Smooth muscle cell (in vitro differentiated cells): Measurements from ENCODE around the gene PLCD3. TPM values are rescaled to one million over a fixed set of nuclear protein-coding genes. Genes with fewer than 3 reads are reported as not detected.

Experiments used
- DNase-seq: peaks from one replicate; lab custom pipeline; 2025; ENCODE audit not compliant: unreplicated experiment; lab: John Stamatoyannopoulos, UW
- H2AFZ ChIP-seq: fragments of 200-600 bp; sonication (generic); 2 replicates; pipeline ENCODE4 v1.6.0; 2016; ENCODE audit warnings: antibody characterized with exemption, low read depth, mild to moderate bottlenecking
- H3F3A ChIP-seq: fragments of 200-600 bp; sonication (generic); 2 replicates; pipeline ENCODE4 v1.6.0; 2017; ENCODE audit warnings: antibody characterized with exemption, low read depth
- H3K27ac ChIP-seq: fragments of 200-600 bp; sonication (generic); 2 replicates; pipeline ENCODE4 v1.5.1; 2016; ENCODE audit warnings: low read depth, mild to moderate bottlenecking
- H3K27me3 ChIP-seq: fragments of 200-600 bp; sonication (generic); 2 replicates; pipeline ENCODE4 v1.6.1; 2016; ENCODE audit warnings: low read depth, mild to moderate bottlenecking
- H3K36me3 ChIP-seq: fragments of 200-600 bp; sonication (generic); 2 replicates; pipeline ENCODE4 v1.5.1; 2016; ENCODE audit warnings: low read depth
- H3K4me1 ChIP-seq: fragments of 200-600 bp; sonication (generic); 2 replicates; pipeline ENCODE4 v1.5.1; 2016; ENCODE audit warnings: low read depth
- H3K4me2 ChIP-seq: fragments of 200-600 bp; sonication (generic); 2 replicates; pipeline ENCODE4 v1.6.0; 2016; ENCODE audit warnings: mild to moderate bottlenecking
- H3K4me3 ChIP-seq: fragments of 200-600 bp; sonication (generic); 2 replicates; pipeline ENCODE4 v1.5.1; 2016; ENCODE audit warnings: mild to moderate bottlenecking
- H3K79me2 ChIP-seq: fragments of 200-600 bp; sonication (generic); 2 replicates; pipeline ENCODE4 v1.6.0; 2016; ENCODE audit warnings: low read depth, mild to moderate bottlenecking
- H3K9ac ChIP-seq: fragments of 200-600 bp; sonication (generic); 2 replicates; pipeline ENCODE4 v1.6.0; 2016; ENCODE audit warnings: low read depth
- H3K9me3 ChIP-seq: fragments of 200-600 bp; sonication (generic); replicated peaks from 2 replicates; pipeline ENCODE4 v1.5.1; 2016; ENCODE audit warnings: low read depth
- H4K20me1 ChIP-seq: fragments of 200-600 bp; sonication (generic); 2 replicates; pipeline ENCODE4 v1.6.0; 2016; ENCODE audit warnings: low read depth
- CTCF ChIP-seq: fragments of 200-600 bp; sonication (generic); IDR thresholded peaks from 2 replicates; pipeline ENCODE4 v1.5.1; 2017; ENCODE audit warnings: borderline replicate concordance, mild to moderate bottlenecking, antibody characterized with exemption; ENCODE audit not compliant: insufficient read depth, poor library complexity, severe bottlenecking
- WGBS: methylation state at CpG from one replicate; pipeline ENCODE4 v1.1.7; 2016; ENCODE audit warnings: low lambda C conversion rate; 5-methylcytosine and 5-hydroxymethylcytosine counted together
- polyA plus RNA-seq: library from polyadenylated mRNA; unstranded; fragments of >200 nt; fragmentation: Nextera tagmentation; extraction: Ambion mirVana; gene quantifications from 2 replicates; pipeline ENCODE4 v1.2.1, GENCODE V29; 2016
- total RNA-seq: library from RNA; depleted of rRNA; stranded (reverse); fragments of >200 nt; gene quantifications from 2 replicates; pipeline ENCODE4 v1.2.3, GENCODE V29; 2014

PLCD3 gene
- total and polyA plus RNA-seq, 2 experiments from 2014 or later: 24.0 to 33.4 TPM

- no peak overlapping the region for H2AFZ ChIP-seq
- no peaks in the 10 kb centered on the region for H3K9me3 ChIP-seq
- H3F3A ChIP-seq: peaks cover 9% of the 10 kb centered on the region
- H3K9ac ChIP-seq: peak overlapping the region; percentile 61
- no peaks in the 10 kb centered on the region for H3K27me3 ChIP-seq
- peak; percentile 44 for DNase-seq
- H3K27ac ChIP-seq: peak overlapping the region; percentile 83
- no peak for TF ChIP-seq CTCF
- H3K4me2 ChIP-seq: peak overlapping the region; percentile 67
- peaks cover 54% of the 10 kb centered on the region for H3K79me2 ChIP-seq
- WGBS: 60% methylated on average over 15 of the region's 15 CpGs
- no peak overlapping the region for H3K4me3 ChIP-seq
- no peaks in the 10 kb centered on the region for H4K20me1 ChIP-seq
- H3K36me3 ChIP-seq: no peaks in the 10 kb centered on the region
- peaks cover 13% of the 10 kb centered on the region for H3K4me1 ChIP-seq
These were observed 8.2 kb downstream of the PLCD3 start for GRCh38 chr17:45123930-45124796.

DNA sequence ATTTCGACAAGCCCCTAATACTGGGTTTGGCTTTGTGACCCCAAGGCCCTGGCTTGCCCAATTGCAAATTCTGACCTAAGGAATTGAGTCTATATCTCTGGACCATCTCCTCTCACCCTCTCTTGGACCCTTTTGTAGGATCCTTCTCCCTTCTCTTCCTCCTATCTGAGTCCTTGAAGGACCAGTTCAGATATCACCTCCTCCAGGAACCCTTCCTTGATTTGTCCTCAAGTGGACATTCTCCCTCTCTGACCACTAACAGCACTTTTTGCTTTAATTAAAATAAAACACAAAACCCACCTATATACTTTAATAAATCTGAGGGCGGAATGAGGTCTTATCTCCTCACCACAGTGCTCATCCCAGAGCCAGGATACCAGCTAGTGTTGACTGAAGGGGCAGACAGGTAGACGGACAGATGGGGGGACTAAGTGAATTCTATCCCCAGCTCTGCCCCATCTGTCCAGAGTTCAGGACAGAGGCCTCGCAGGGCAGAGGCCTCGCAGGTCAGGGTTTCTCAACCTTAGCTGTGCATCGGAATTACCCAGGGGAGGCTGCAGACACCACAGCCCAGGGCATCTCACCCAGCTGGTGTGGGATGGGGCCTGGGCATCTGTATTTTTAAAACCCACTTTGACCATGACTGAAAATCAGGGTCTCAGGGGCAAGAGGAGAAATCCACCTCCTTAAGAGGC is 9.1 kb downstream of the PLCD3 start:
- H2AFZ ChIP-seq: no peak overlapping the region
- H3K4me1 ChIP-seq: peaks cover 5% of the 10 kb centered on the region
- H3K9ac ChIP-seq: peak overlapping the region; percentile 61
- H3K79me2 ChIP-seq: peaks cover 44% of the 10 kb centered on the region
- no peaks in the 10 kb centered on the region for H3F3A ChIP-seq
- no peaks in the 10 kb centered on the region for H3K27me3 ChIP-seq
- TF ChIP-seq CTCF: no peak
- no peaks in the 10 kb centered on the region for H3K36me3 ChIP-seq
- no peaks in the 10 kb centered on the region for H3K9me3 ChIP-seq
- H3K4me3 ChIP-seq: no peak overlapping the region
- H4K20me1 ChIP-seq: no peaks in the 10 kb centered on the region
- DNase-seq: no peak
- H3K4me2 ChIP-seq: peak overlapping the region; percentile 34
- WGBS: 94% methylated on average over 6 of the region's 6 CpGs
- peak overlapping the region; percentile 83 for H3K27ac ChIP-seq

DNA sequence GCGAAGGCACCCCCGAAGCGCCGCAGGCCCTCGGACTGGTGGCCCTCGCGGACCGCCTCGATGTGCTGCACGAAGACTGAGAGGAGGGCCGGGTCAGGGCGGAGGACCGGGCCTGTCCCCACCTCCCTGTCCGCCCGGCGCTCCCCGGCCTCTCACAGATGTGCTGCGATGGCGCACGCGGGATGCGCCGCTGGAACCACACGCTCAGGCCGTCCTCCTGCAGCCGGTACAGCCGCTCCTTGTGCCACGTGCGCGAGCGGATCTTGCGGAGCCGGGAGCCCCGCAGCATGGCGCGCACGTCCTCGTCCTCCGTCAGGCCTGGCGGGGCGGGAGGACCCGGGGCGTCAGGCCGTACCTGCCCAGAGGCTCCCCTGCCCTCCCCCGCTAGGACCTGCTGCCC is 11.3 kb downstream of the PLCD3 start:
- WGBS: 97% methylated on average over 39 of the region's 45 CpGs
- H3K4me2 ChIP-seq: no peak overlapping the region
- no peak overlapping the region for H2AFZ ChIP-seq
- no peaks in the 10 kb centered on the region for H3K9me3 ChIP-seq
- no peak overlapping the region for H3K27ac ChIP-seq
- H3K79me2 ChIP-seq: peaks cover 26% of the 10 kb centered on the region
- H3K4me1 ChIP-seq: no peaks in the 10 kb centered on the region
- no peaks in the 10 kb centered on the region for H4K20me1 ChIP-seq
- no peak overlapping the region for H3K9ac ChIP-seq
- H3K4me3 ChIP-seq: no peak overlapping the region
- H3K36me3 ChIP-seq: no peaks in the 10 kb centered on the region
- H3F3A ChIP-seq: no peaks in the 10 kb centered on the region
- no peak for DNase-seq
- TF ChIP-seq CTCF: no peak
- no peaks in the 10 kb centered on the region for H3K27me3 ChIP-seq
